ENCODE data around the gene COX17. TPM values are rescaled to one million over a fixed set of nuclear protein-coding genes. Genes with fewer than 3 reads are reported as not detected.

The COX17 gene
- total and polyA plus RNA-seq, 2 of the 13 experiments (the other 11 are each of a cell fraction or from before 2014, with no cell fraction given) = 41.4 to 51.0 TPM

- Histone ChIP-seq H3K4me3 (replicated peaks in 1 of 3; ENCODE audit: insufficient read depth in 1 of 3, low read depth in 2 of 3, low read length in 3 of 3) (no peak overlapping the region), H3K9ac (ENCODE audit: insufficient read depth, low read depth, low read length) (no peak overlapping the region), H3K36me3 (replicated peaks in 1 of 2; ENCODE audit: control insufficient read depth in 1 of 2, insufficient read depth in 2 of 2, low read length in 2 of 2) (no peaks in the 10 kb centered on the region), H3K79me2 (ENCODE audit: insufficient read depth, low read length) (no peaks in the 10 kb centered on the region), H3K4me1 (ENCODE audit: insufficient read depth, low read length) (no peaks in the 10 kb centered on the region), H4K20me1 (ENCODE audit: insufficient read depth, low read length) (no peaks in the 10 kb centered on the region), H3K27ac (ENCODE audit: extremely low read length, insufficient read depth, low read length) (no peak overlapping the region), H2AFZ (ENCODE audit: low read length) (no peak overlapping the region), H3K27me3 (ENCODE audit: control insufficient read depth in 1 of 2, insufficient read depth in 2 of 2, low read length in 2 of 2) (no peaks in the 10 kb centered on the region), H3K9me3 (ENCODE audit: low read length) (no peaks in the 10 kb centered on the region), H3K4me2 (ENCODE audit: low read depth, low read length) (no peak overlapping the region)
- ChIA-PET POLR2A (no interaction called here), CTCF (ENCODE audit: low intra/inter-chr PET ratio, low total read pairs) (no interaction called here)
- no peak for DNase-seq (ENCODE audit: low spot score)
- no peak for ATAC-seq
- intact Hi-C loops (cut with micrococcal nuclease; ENCODE audit: unreplicated experiment) (no loop called here), in situ Hi-C loops (cut with HindIII; ENCODE audit: extremely low pct_ligation_motif_present, low pct_unique_long_range_greater_than_20kb) (no loop called here)
- no peak for FAIRE-seq
- 42% methylated on average over 2 of the region's 2 CpGs for WGBS (ENCODE audit: low lambda C conversion rate)
- BruUV-seq (replicated peaks) = no TSS peak
- no peak for TF ChIP-seq KDM6A (CRISPR knock-in tag; IDR thresholded peaks at IDR 0.05; ENCODE audit: low read depth)
- TF ChIP-seq NR2C2 (CRISPR knock-in tag; IDR thresholded peaks at IDR 0.05; ENCODE audit: borderline replicate concordance) = no peak
Observed at GRCh38 chr3:119653876-119654275, 23.3 kb downstream of the COX17 start.

- H3K4me3 ChIP-seq (replicated peaks in 1 of 3; ENCODE audit: insufficient read depth in 1 of 3, low read depth in 2 of 3, low read length in 3 of 3) = no peak overlapping the region
- DNase-seq (ENCODE audit: low spot score) (no peak), FAIRE-seq (no peak), ATAC-seq (no peak)
- ChIA-PET POLR2A (no interaction called here), CTCF (ENCODE audit: low intra/inter-chr PET ratio, low total read pairs) (no interaction called here)
- no peaks in the 10 kb centered on the region for H3K79me2 ChIP-seq (ENCODE audit: insufficient read depth, low read length)
- no peak overlapping the region for H3K4me2 ChIP-seq (ENCODE audit: low read depth, low read length)
- H4K20me1 ChIP-seq (ENCODE audit: insufficient read depth, low read length) = no peaks in the 10 kb centered on the region
- 60% methylated on average over 7 of the region's 7 CpGs for WGBS (ENCODE audit: low lambda C conversion rate)
- H3K36me3 ChIP-seq (replicated peaks in 1 of 2; ENCODE audit: control insufficient read depth in 1 of 2, insufficient read depth in 2 of 2, low read length in 2 of 2) = no peaks in the 10 kb centered on the region
- H3K4me1 ChIP-seq (ENCODE audit: insufficient read depth, low read length) = no peaks in the 10 kb centered on the region
- no peak overlapping the region for H3K27ac ChIP-seq (ENCODE audit: extremely low read length, insufficient read depth, low read length)
- TF ChIP-seq ZNF317 (CRISPR knock-in tag; IDR thresholded peaks at IDR 0.05) (peak; percentile 54; the same call in 1 of the 2 replicates), ZNF225 (CRISPR knock-in tag; IDR thresholded peaks at IDR 0.05) (no peak), NCOR1 (IDR thresholded peaks at IDR 0.05; ENCODE audit: borderline replicate concordance, low read length) (no peak)
- H3K9me3 ChIP-seq (ENCODE audit: low read length) = no peaks in the 10 kb centered on the region
- intact Hi-C loops (cut with micrococcal nuclease; ENCODE audit: unreplicated experiment) (no loop called here), in situ Hi-C loops (cut with HindIII; ENCODE audit: extremely low pct_ligation_motif_present, low pct_unique_long_range_greater_than_20kb) (no loop called here)
- no peaks in the 10 kb centered on the region for H3K27me3 ChIP-seq (ENCODE audit: control insufficient read depth in 1 of 2, insufficient read depth in 2 of 2, low read length in 2 of 2)
- BruUV-seq (replicated peaks) = no TSS peak
- H3K9ac ChIP-seq (ENCODE audit: insufficient read depth, low read depth, low read length) = no peak overlapping the region
- H2AFZ ChIP-seq (ENCODE audit: low read length) = no peak overlapping the region
Observed at GRCh38 chr3:119652306-119653033, 24.7 kb downstream of the COX17 start.
